ENCODE results near the gene UGT1A7.

The UGT1A7 gene

GRCh38 chr2:233766416-233766815, 84.7 kb downstream of the UGT1A7 start:
- no peak for DNase-seq

DNA sequence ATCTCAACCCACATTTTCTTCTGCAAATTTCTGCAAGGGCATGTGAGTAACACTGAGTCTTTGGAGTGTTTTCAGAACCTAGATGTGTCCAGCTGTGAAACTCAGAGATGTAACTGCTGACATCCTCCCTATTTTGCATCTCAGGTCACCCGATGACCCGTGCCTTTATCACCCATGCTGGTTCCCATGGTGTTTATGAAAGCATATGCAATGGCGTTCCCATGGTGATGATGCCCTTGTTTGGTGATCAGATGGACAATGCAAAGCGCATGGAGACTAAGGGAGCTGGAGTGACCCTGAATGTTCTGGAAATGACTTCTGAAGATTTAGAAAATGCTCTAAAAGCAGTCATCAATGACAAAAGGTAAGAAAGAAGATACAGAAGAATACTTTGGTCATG, 86.4 kb downstream of the UGT1A7 start:
- DNase-seq, result no peak

- DNase-seq, result no peak
Measured at GRCh38 chr2:233769260-233769659, 87.6 kb downstream of the UGT1A7 start.

DNA sequence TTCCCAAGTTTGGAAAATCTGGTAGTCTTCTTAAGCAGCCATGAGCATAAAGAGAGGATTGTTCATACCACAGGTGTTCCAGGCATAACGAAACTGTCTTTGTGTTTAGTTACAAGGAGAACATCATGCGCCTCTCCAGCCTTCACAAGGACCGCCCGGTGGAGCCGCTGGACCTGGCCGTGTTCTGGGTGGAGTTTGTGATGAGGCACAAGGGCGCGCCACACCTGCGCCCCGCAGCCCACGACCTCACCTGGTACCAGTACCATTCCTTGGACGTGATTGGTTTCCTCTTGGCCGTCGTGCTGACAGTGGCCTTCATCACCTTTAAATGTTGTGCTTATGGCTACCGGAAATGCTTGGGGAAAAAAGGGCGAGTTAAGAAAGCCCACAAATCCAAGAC, 90.5 kb downstream of the UGT1A7 start:
- DNase-seq, result no peak

DNA sequence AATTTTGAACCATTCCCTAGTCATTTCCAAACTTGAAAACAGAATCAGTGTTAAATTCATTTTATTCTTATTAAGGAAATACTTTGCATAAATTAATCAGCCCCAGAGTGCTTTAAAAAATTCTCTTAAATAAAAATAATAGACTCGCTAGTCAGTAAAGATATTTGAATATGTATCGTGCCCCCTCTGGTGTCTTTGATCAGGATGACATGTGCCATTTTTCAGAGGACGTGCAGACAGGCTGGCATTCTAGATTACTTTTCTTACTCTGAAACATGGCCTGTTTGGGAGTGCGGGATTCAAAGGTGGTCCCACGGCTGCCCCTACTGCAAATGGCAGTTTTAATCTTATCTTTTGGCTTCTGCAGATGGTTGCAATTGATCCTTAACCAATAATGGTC, 90.9 kb downstream of the UGT1A7 start:
- DNase-seq, result no peak

DNA sequence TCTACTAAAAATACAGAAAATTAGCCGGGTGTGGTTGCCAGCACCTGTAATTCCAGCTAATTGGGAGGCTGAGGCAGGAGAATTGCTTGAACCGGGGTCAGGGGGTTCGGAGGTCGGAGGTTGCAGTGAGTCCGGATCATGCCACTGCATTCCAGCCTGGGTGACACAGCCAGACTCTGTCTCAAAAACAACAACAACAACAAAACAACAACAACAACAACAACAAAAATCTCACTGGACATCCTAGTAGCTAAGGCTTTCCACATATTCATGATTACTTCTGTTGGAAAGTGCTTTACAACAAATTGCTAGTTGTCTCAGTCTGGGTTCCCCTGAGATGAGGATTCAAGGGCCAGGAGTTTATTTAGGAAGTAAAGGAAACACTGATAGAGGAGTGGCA, 92.2 kb downstream of the UGT1A7 start:
- no peak for DNase-seq

DNA sequence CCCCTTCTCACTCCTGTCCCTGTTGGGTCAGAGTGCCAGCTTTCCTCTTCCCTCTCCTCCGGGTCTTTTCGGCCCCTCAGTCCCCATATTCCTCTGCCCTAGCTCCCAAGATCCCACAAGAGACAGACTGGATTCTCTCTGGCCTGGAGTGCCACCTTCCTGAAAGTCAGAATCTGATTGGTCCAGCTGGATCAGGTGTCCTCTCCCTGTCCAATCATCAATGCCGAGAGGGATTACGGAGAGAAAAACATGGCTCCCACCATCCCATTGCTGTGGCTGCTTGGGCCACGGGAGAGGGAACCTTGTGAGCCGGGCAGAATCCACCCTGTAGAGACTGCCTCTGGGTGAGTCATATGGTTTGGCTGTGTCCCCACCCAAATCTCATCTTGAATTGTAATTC, 93.7 kb downstream of the UGT1A7 start:
- DNase-seq, result no peak

GRCh38 chr2:233778030-233778429, 96.3 kb downstream of the UGT1A7 start, which contains the start of gene MROH2A:
TSS of gene MROH2A (plus strand) at chr2:233778330. CDS start at chr2:233779359, 1,029 bp downstream.
- DNase-seq, result no peak

GRCh38 chr2:233779722-233780121, 98.0 kb downstream of the UGT1A7 start:
- DNase-seq, result no peak

- no peak for DNase-seq
Measured at GRCh38 chr2:233780771-233781170, 99.1 kb downstream of the UGT1A7 start.

DNA sequence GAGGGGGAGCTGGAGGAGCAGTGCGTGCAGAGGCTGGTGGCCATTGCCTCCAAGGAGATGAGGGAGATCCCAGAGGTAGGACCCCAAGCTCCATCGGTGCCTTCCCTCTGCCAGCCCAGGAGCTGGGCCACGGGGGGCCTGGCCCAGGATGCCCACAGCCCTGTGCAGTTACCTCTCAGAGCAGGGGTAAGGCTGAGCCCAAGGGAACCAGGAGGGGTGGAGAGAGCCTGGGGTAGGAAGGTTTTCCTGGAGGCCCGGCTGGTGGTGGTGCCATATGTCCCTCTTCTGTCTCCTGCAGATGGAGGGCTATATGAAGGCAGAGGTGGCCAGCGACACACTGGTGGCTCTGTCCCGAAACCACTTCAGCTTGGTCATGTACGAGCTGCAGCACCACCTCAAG, 107.9 kb downstream of the UGT1A7 start:
- no peak for DNase-seq

DNA sequence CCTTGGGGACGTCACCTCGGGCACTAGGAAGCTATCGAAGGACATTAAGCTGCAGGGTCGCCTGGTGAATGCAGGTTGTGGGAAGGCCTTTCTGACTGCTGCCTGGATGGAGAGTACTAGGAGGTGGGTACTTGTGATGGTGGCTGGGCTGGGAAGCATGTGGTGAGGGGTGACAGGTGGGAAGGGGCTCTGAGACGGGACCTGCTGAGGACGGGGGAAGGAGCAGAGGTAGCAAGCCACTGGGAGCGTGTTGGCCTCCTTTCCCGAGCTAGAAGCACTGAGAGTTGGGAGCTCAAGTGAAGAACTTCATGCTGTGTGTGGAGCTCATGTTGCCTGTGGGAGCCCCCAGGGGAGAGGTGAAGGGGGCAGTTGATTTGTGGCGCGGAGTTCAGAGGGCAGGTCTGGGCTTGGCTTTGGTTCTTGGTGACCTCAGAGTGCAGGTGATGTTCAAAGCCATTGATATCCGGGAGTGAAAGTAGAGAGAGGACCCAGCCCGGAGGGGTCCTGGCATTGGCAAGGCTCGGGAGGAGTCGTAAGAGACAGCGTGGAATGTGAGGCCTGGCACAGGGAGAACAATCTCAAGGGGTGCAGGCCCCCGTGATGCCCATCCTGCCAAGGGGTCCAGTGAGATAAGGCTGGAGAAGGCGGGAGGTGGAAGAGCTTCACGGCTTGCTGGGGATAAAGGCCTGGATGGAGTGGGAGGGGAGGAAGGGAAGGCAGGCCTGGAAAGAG, 109.6 kb downstream of the UGT1A7 start:
- no peak for DNase-seq

- no peak for DNase-seq
Measured at GRCh38 chr2:233791883-233792329, 110.2 kb downstream of the UGT1A7 start.

GRCh38 chr2:233792720-233793119, 111.0 kb downstream of the UGT1A7 start:
- no peak for DNase-seq

GRCh38 chr2:233793465-233794127, 111.9 kb downstream of the UGT1A7 start:
- DNase-seq, result no peak

DNA sequence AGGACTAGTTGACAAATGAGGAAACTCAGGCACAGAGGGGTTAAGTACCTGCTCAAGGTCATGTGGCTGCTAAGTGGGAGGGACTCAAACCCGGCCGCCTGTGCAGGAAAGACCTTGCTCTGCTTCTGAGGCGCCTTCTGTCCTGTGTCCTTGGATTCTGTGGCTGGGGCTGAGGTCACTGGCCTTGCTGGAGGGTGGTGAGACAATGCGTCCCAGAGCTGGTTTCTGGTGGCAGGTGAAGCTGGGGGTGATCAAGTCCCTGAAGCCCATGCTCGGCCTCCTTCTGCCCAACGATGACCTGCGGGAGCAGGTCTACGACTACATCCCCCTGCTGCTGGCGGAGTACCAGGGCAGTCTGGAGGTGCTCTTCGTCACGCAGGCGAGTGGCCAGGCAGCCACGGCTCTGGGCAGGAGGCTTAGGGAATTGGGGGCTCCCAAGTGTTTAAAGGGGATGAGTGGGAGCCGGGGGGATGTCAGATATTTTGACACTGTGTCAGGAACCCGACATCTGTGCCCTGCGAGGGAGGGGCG, 112.5 kb downstream of the UGT1A7 start:
- DNase-seq, result no peak

DNA sequence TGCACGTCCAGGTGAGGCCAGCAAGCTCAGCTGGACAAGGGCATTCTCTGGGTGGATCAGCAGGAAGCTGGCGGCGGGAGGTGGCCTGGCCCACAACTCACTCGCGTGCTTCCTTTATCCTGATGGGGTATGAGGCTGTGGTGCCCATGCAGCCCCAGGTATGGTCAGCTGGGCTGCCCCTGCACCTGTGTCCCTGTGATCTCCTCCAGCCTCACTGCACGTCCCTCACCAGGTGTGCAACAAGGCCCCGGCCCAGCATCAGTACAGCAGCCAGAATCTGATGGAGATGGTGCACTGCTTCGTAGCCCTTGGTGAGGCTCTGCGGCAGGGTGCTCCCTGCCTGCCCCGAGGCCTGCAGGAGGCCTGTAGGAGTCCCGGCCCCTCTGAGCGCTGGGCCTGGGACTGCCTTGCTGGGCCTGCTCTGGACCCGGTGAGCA, 114.1 kb downstream of the UGT1A7 start:
- no peak for DNase-seq

GRCh38 chr2:233796254-233796653, 114.6 kb downstream of the UGT1A7 start:
- DNase-seq, result no peak

- DNase-seq, result no peak
Measured at GRCh38 chr2:233798335-233799086, 116.8 kb downstream of the UGT1A7 start.

GRCh38 chr2:233799087-233799665, 117.5 kb downstream of the UGT1A7 start:
- no peak for DNase-seq

GRCh38 chr2:233799716-233800115, 118.0 kb downstream of the UGT1A7 start:
- no peak for DNase-seq

GRCh38 chr2:233800208-233800607, 118.5 kb downstream of the UGT1A7 start:
- DNase-seq, result no peak

All from activated CD4-positive, alpha-beta T cell treated with anti-CD3 and anti-CD28 coated beads, Interleukin-2, amount 50 U/mL, for 48 hours (primary cell).